Panc1 (cell line): ENCODE results near the gene DTNB. TPM values are rescaled to one million over a fixed set of nuclear protein-coding genes. Genes with fewer than 3 reads are reported as not detected.

ENCODE experiments used
- ATAC-seq: fragments of 200-7000 bp; cut with Tn5 transposase; 2 replicates; pipeline ENCODE4 v1.9.1; 2020; ENCODE audit warnings: mild to moderate bottlenecking, moderate library complexity
- BruUV-seq: library from RNA; stranded (reverse); fragments of 400-500 nt; replicated peaks from 2 replicates; lab custom pipeline; 2021; lab: Mats Ljungman, UMichigan
- CTCF ChIA-PET: fragments of 300-600 bp; sonication (Branson Sonifier 250); formaldehyde crosslinking; loops from one replicate; lab custom pipeline; 2022; ENCODE audit warnings: antibody characterized with exemption; lab: Charles Lee
- POLR2A ChIA-PET: fragments of 300-600 bp; sonication (Branson Sonifier 250); formaldehyde crosslinking; loops from one replicate; lab custom pipeline; 2022; ENCODE audit warnings: antibody characterized with exemption; lab: Charles Lee
- DNase-seq: peaks from one replicate; pipeline ENCODE4 v3.0.0-alpha.2; 2010; ENCODE audit warnings: low read depth, low spot score
- H3K27ac ChIP-seq: 2 replicates; pipeline ENCODE4 v1.5.1; 2011; ENCODE audit warnings: mild to moderate bottlenecking, low read length, inconsistent platforms
- H3K27me3 ChIP-seq: fragments of 200-500 bp; sonication (Bioruptor generic); 2 replicates; pipeline ENCODE4 v1.6.0; 2014; ENCODE audit warnings: low read length, inconsistent platforms; ENCODE audit not compliant: control insufficient read depth, insufficient read depth
- H3K36me3 ChIP-seq: fragments of 200-500 bp; sonication (Bioruptor generic); 2 replicates; pipeline ENCODE4 v1.5.1; 2014; ENCODE audit warnings: inconsistent platforms, mild to moderate bottlenecking, low read length, moderate library complexity; ENCODE audit not compliant: control insufficient read depth, insufficient read depth
- H3K4me1 ChIP-seq: 2 replicates; pipeline ENCODE4 v1.5.1; 2011; ENCODE audit warnings: inconsistent platforms, mild to moderate bottlenecking, low read length, moderate library complexity; ENCODE audit not compliant: control insufficient read depth, insufficient read depth
- H3K4me3 ChIP-seq, 2 experiments: 2 replicates each; pipeline ENCODE4 v1.5.1; 2011 to 2012; ENCODE audit warnings: low read depth in 2 of 2, low read length in 2 of 2, mild to moderate bottlenecking in 2 of 2, inconsistent platforms in 1 of 2, moderate library complexity in 1 of 2
- H3K9me3 ChIP-seq: fragments of 200-500 bp; sonication (Bioruptor generic); 2 replicates; pipeline ENCODE4 v1.5.1; 2014; ENCODE audit warnings: low read depth, mild to moderate bottlenecking, inconsistent platforms, low read length, moderate library complexity; ENCODE audit not compliant: control insufficient read depth, insufficient read depth
- CTCF ChIP-seq: fragments of 450-650 bp; IDR thresholded peaks from 2 replicates; pipeline ENCODE4 v1.5.1; 2017; ENCODE audit warnings: mild to moderate bottlenecking
- POLR2AphosphoS5 ChIP-seq: IDR thresholded peaks from 2 replicates; pipeline ENCODE4 v1.6.1; 2012; ENCODE audit warnings: mild to moderate bottlenecking, low read depth, low read length, moderate library complexity
- REST ChIP-seq, 2 experiments: IDR thresholded peaks; 2 replicates each; pipeline ENCODE4 v1.6.1; 2011 to 2012; ENCODE audit warnings: low read depth in 2 of 2, control low read depth in 1 of 2, low read length in 1 of 2, mild to moderate bottlenecking in 1 of 2, moderate library complexity in 1 of 2; ENCODE audit not compliant: insufficient read depth in 1 of 2
- SIN3A ChIP-seq: IDR thresholded peaks from 2 replicates; pipeline ENCODE4 v1.6.1; 2012; ENCODE audit warnings: low read depth, mild to moderate bottlenecking, low read length, moderate library complexity, borderline replicate concordance; ENCODE audit not compliant: insufficient read depth
- TCF7L2 ChIP-seq: IDR thresholded peaks from 2 replicates; pipeline ENCODE4 v1.6.1; 2011; ENCODE audit warnings: mild to moderate bottlenecking, low read depth, low read length, inconsistent platforms
- in situ Hi-C: cut with HindIII; loops from 2 replicates; pipeline ENCODE4 v1.10.0; 2016; ENCODE audit warnings: low sequenced_read_pairs, low pct_unique_long_range_greater_than_20kb
- intact Hi-C: fragments of 100-400 bp; cut with micrococcal nuclease; formaldehyde crosslinking; loops from one replicate; pipeline ENCODE4 v1.10.0; 2022; ENCODE audit not compliant: unreplicated experiment
- total RNA-seq: library from RNA; stranded (reverse); gene quantifications from one replicate; pipeline ENCODE4 v1.2.1, GENCODE V29; 2021; ENCODE audit not compliant: unreplicated experiment

Gene DTNB
- total RNA-seq, 1 experiment from 2014 or later, result 37.8 TPM

GRCh38 chr2:25330273-25330672, 343.1 kb downstream of the DTNB start:
- Histone ChIP-seq H3K36me3 (no peaks in the 10 kb centered on the region), H3K4me1 (no peaks in the 10 kb centered on the region), H3K27me3 (no peaks in the 10 kb centered on the region), H3K9me3 (0 out of 2 replicates have a peak, but pooled peaks cover 6% of the 10 kb centered on the region), H3K4me3 (no peak overlapping the region), H3K27ac (no peak overlapping the region)
- ATAC-seq (no peak), DNase-seq (no peak)
- CTCF ChIA-PET, result no interaction called here
- in situ Hi-C loops, result no loop called here
- TF ChIP-seq POLR2AphosphoS5 (no peak), SIN3A (no peak), TCF7L2 (no peak), CTCF (no peak), REST (IDR thresholded peaks at IDR 0.05; ENCODE audit: insufficient read depth in 1 of 2, low read depth in 2 of 2, low read length in 1 of 2) (no peak)
- intact Hi-C loops, result no loop called here
- no TSS peak for BruUV-seq
- POLR2A ChIA-PET, result interaction anchor here (0.6 kb wide), 1 partner anchor 30 kb away, joined by 7 read pairs; no protein-coding TSS in a partner anchor

DNA sequence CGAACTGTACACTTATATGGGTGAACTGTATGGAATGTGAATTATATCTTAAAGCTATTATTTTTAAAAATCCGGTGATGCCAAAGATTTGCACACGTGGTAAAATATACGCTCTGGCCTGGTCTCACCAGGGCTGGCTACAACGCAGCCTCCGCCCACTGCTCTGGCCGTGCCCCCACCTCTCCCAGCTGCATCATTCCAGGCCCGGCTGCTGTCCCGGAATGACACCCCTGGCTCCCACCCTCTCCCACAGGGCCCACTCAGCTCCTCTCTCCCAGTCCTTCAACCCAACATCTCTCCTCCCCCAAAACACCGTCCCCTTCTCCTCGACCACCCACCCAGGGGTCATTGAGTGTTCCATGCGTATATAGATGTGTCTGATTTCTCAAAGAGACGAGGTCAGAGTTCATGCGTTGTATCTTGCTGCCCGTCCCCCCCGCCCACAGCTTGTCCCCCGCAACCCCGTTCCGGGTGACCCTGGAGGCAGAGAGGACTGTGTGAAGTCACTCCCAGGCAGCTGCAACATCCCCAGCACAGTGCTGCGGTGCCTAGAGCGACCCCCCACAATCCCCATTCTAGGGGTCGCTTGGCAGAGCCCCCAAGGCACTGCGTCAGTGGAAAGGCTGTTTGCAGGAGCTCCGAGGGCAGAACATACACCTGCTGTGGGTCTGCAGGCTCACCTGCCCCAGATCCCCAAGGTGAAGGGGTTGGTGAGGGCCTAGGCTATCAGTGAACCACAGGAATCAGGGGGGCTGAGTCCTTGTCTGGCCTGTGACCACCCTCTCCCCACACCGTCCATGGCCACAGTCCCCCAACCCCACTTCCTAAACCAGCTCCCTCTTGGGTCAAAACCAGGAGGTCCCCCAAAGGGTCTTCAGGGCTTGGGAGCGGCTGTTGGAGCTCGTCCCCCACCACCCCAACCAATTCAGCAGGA, 345.0 kb downstream of the DTNB start:
- Histone ChIP-seq H3K27ac (no peak overlapping the region), H3K4me1 (no peaks in the 10 kb centered on the region), H3K36me3 (no peaks in the 10 kb centered on the region), H3K9me3 (0 out of 2 replicates have a peak, but pooled peaks cover 6% of the 10 kb centered on the region), H3K4me3 (no peak overlapping the region), H3K27me3 (no peaks in the 10 kb centered on the region)
- ChIA-PET POLR2A (no interaction called here), CTCF (no interaction called here)
- intact Hi-C loops (no loop called here), in situ Hi-C loops (no loop called here)
- DNase-seq, result no peak
- TF ChIP-seq CTCF (no peak), POLR2AphosphoS5 (no peak), REST (IDR thresholded peaks at IDR 0.05; ENCODE audit: insufficient read depth in 1 of 2, low read depth in 2 of 2, low read length in 1 of 2) (no peak), SIN3A (no peak), TCF7L2 (no peak)
- ATAC-seq, result no peak
- no TSS peak for BruUV-seq
